Fibroblast of peridontal ligament (primary cell): ENCODE data around the gene NACA2.
"Not testable (repeated sequence)": the region's sequence is repeated elsewhere in the genome, so short reads cannot be mapped to it uniquely, and the experiment has no call there.

Experiments used
- DNase-seq: peaks from one replicate; pipeline ENCODE4 v3.0.0-alpha.2; 2010; ENCODE audit errors: extremely low read depth

Gene NACA2

GRCh38 chr17:61591018-61591417 is at the start of gene NACA2:
Gene NACA2 (minus strand): TSS chr17:61591219. CDS start chr17:61591180, 39 bp downstream.
- DNase-seq: no peak

GRCh38 chr17:61639818-61640217 is 48.8 kb upstream of the NACA2 start:
- DNase-seq: no peak

- no peak for DNase-seq
Observed at GRCh38 chr17:61638087-61638486, 47.1 kb upstream of the NACA2 start.

GRCh38 chr17:61635913-61636432 is 45.0 kb upstream of the NACA2 start:
- peak; percentile 83 for DNase-seq

GRCh38 chr17:61634942-61635538 is 44.0 kb upstream of the NACA2 start:
- no peak for DNase-seq

GRCh38 chr17:61634011-61634539 is 43.1 kb upstream of the NACA2 start:
- no peak for DNase-seq

- DNase-seq: no peak
Observed at GRCh38 chr17:61632826-61633225, 41.8 kb upstream of the NACA2 start.

GRCh38 chr17:61631800-61632199 is 40.8 kb upstream of the NACA2 start:
- DNase-seq: no peak

GRCh38 chr17:61628158-61628557 is 37.1 kb upstream of the NACA2 start:
- DNase-seq: not testable (repeated sequence)

GRCh38 chr17:61627658-61628057 is 36.6 kb upstream of the NACA2 start:
- DNase-seq: no peak

- no peak for DNase-seq
Observed at GRCh38 chr17:61627125-61627524, 36.1 kb upstream of the NACA2 start.

GRCh38 chr17:61625564-61625963 is 34.5 kb upstream of the NACA2 start:
- no peak for DNase-seq

GRCh38 chr17:61624951-61625350 is 33.9 kb upstream of the NACA2 start:
- DNase-seq: no peak

- DNase-seq: no peak
Observed at GRCh38 chr17:61621317-61621716, 30.3 kb upstream of the NACA2 start.

GRCh38 chr17:61619953-61620352 is 28.9 kb upstream of the NACA2 start:
- no peak for DNase-seq

GRCh38 chr17:61619493-61619892 is 28.5 kb upstream of the NACA2 start:
- no peak for DNase-seq

- DNase-seq: no peak
Observed at GRCh38 chr17:61618950-61619349, 27.9 kb upstream of the NACA2 start.

- peak; percentile 19 for DNase-seq
Observed at GRCh38 chr17:61617330-61617729, 26.3 kb upstream of the NACA2 start.

GRCh38 chr17:61616783-61617182 is 25.8 kb upstream of the NACA2 start:
- DNase-seq: no peak

GRCh38 chr17:61614219-61614618 is 23.2 kb upstream of the NACA2 start:
- DNase-seq: no peak

GRCh38 chr17:61611323-61611722 is 20.3 kb upstream of the NACA2 start:
- DNase-seq: no peak

- no peak for DNase-seq
Observed at GRCh38 chr17:61605692-61606091, 14.7 kb upstream of the NACA2 start.

GRCh38 chr17:61601297-61601696 is 10.3 kb upstream of the NACA2 start:
- DNase-seq: no peak

GRCh38 chr17:61600621-61601020 is 9.6 kb upstream of the NACA2 start:
- no peak for DNase-seq
